Mesenchymal stem cell (in vitro differentiated cells and primary cell): ENCODE results near the gene TXNDC17. TPM values are rescaled to one million over a fixed set of nuclear protein-coding genes. Genes with fewer than 3 reads are reported as not detected.
"Not testable (repeated sequence)": the region's sequence is repeated elsewhere in the genome, so short reads cannot be mapped to it uniquely, and the experiment has no call there.

Experiments
- DNase-seq: peaks from one replicate; pipeline ENCODE4 v3.0.0-alpha.2; 2013
- H2AFZ ChIP-seq: one replicate; pipeline ENCODE4 v1.6.1; 2013; ENCODE audit warnings: low read depth, mild to moderate bottlenecking, control low read depth, inconsistent platforms, low read length, moderate library complexity
- H2AK5ac ChIP-seq: 2 replicates; pipeline ENCODE4 v1.6.1; 2013; ENCODE audit warnings: low read length, moderate library complexity, mild to moderate bottlenecking, inconsistent platforms; ENCODE audit not compliant: severe bottlenecking
- H2BK120ac ChIP-seq: one replicate; pipeline ENCODE4 v1.6.1; 2013; ENCODE audit warnings: low read depth, mild to moderate bottlenecking, inconsistent platforms, low read length, moderate library complexity
- H2BK12ac ChIP-seq, 2 experiments: one replicate each; pipeline ENCODE4 v1.6.1; 2013; ENCODE audit warnings: inconsistent platforms in 2 of 2, low read length in 2 of 2, mild to moderate bottlenecking in 2 of 2, moderate library complexity in 2 of 2, control low read depth in 1 of 2
- H2BK15ac ChIP-seq: one replicate; pipeline ENCODE4 v1.6.1; 2013; ENCODE audit warnings: mild to moderate bottlenecking, low read depth, inconsistent platforms; ENCODE audit not compliant: poor library complexity, severe bottlenecking
- H2BK5ac ChIP-seq: 2 replicates; pipeline ENCODE4 v1.6.1; 2013; ENCODE audit warnings: low read depth, mild to moderate bottlenecking, low read length, control low read depth, inconsistent platforms; ENCODE audit not compliant: poor library complexity, severe bottlenecking
- H3K14ac ChIP-seq, 2 experiments: one replicate each; pipeline ENCODE4 v1.6.1; 2013; ENCODE audit warnings: inconsistent platforms in 2 of 2, low read length in 2 of 2, control low read depth in 1 of 2, mild to moderate bottlenecking in 1 of 2, moderate library complexity in 1 of 2
- H3K18ac ChIP-seq, 2 experiments: one replicate each; pipeline ENCODE4 v1.6.1; 2013; ENCODE audit warnings: inconsistent platforms in 2 of 2, low read length in 2 of 2, control low read depth in 1 of 2, low read depth in 1 of 2, mild to moderate bottlenecking in 1 of 2
- H3K23ac ChIP-seq, 2 experiments: one replicate each; pipeline ENCODE4 v1.6.1; 2013; ENCODE audit warnings: inconsistent platforms in 2 of 2, low read length in 2 of 2, mild to moderate bottlenecking in 2 of 2, moderate library complexity in 2 of 2, control low read depth in 1 of 2
- H3K27ac ChIP-seq: 2 replicates; pipeline ENCODE4 v1.5.1; 2013; ENCODE audit warnings: mild to moderate bottlenecking, moderate library complexity, low read length, control low read depth, inconsistent platforms; ENCODE audit not compliant: poor library complexity, severe bottlenecking
- H3K27me3 ChIP-seq, 2 experiments: 2 replicates each; pipeline versions ENCODE4 v1.6.1 to v1.7.0; 2013; ENCODE audit warnings: low read length in 2 of 2, mild to moderate bottlenecking in 2 of 2, moderate library complexity in 2 of 2, control low read depth in 1 of 2, inconsistent platforms in 1 of 2; ENCODE audit not compliant: control insufficient read depth in 1 of 2, insufficient read depth in 1 of 2
- H3K36me3 ChIP-seq, 2 experiments: 2 replicates each; pipeline versions ENCODE4 v1.6.1 to v1.7.0; 2013; ENCODE audit warnings: low read length in 2 of 2, control low read depth in 1 of 2, inconsistent platforms in 1 of 2, low read depth in 1 of 2, mild to moderate bottlenecking in 1 of 2; ENCODE audit not compliant: insufficient read depth in 2 of 2, control insufficient read depth in 1 of 2
- H3K4ac ChIP-seq, 2 experiments: one replicate each; pipeline ENCODE4 v1.6.1; 2013; ENCODE audit warnings: inconsistent platforms in 2 of 2, low read length in 2 of 2, mild to moderate bottlenecking in 2 of 2, moderate library complexity in 2 of 2, control low read depth in 1 of 2, low read depth in 1 of 2
- H3K4me1 ChIP-seq: 2 replicates; pipeline ENCODE4 v1.6.1; 2013; ENCODE audit warnings: low read depth, low read length, control low read depth; ENCODE audit not compliant: control insufficient read depth, insufficient read depth
- H3K4me2 ChIP-seq: 2 replicates; pipeline ENCODE4 v1.6.1; 2013; ENCODE audit warnings: low read length, mild to moderate bottlenecking, inconsistent platforms; ENCODE audit not compliant: poor library complexity, severe bottlenecking
- H3K4me3 ChIP-seq, 2 experiments: 2 replicates each; pipeline versions ENCODE4 v1.5.1 to v1.7.0; 2013; ENCODE audit warnings: low read length in 2 of 2, mild to moderate bottlenecking in 2 of 2, control low read depth in 1 of 2, low read depth in 1 of 2; ENCODE audit not compliant: insufficient read depth in 1 of 2
- H3K79me1 ChIP-seq: replicated peaks from 2 replicates; pipeline ENCODE4 v1.6.1; 2013; ENCODE audit warnings: mild to moderate bottlenecking, control low read depth, low read length, inconsistent platforms; ENCODE audit not compliant: poor library complexity, severe bottlenecking
- H3K9ac ChIP-seq: 2 replicates; pipeline ENCODE4 v1.7.0; 2013; ENCODE audit warnings: mild to moderate bottlenecking, low read length, moderate library complexity
- H3K9me3 ChIP-seq: 2 replicates; pipeline ENCODE4 v1.7.0; 2013; ENCODE audit warnings: mild to moderate bottlenecking, low read length; ENCODE audit not compliant: control insufficient read depth
- H4K8ac ChIP-seq: one replicate; pipeline ENCODE4 v1.6.1; 2013; ENCODE audit warnings: inconsistent platforms, mild to moderate bottlenecking, low read length, moderate library complexity
- H4K91ac ChIP-seq: one replicate; pipeline ENCODE4 v1.6.1; 2013; ENCODE audit warnings: mild to moderate bottlenecking, low read length, inconsistent platforms
- WGBS: methylation state at CpG from one replicate; pipeline ENCODE4 v1.1.7; 2013; ENCODE audit warnings: mixed read lengths; 5-methylcytosine and 5-hydroxymethylcytosine counted together
- small RNA-seq: library from polyadenylated mRNA; stranded (forward); fragments of <200 nt; extraction: miRNeasy Mini kit (QIAGEN cat#:217004); gene quantifications from one replicate; pipeline ENCODE3, GENCODE V24; 2013; ENCODE audit warnings: low read depth

The TXNDC17 gene

GRCh38 chr17:6690641-6691040 lies 49.8 kb downstream of the TXNDC17 start:
- no peak for DNase-seq
- Histone ChIP-seq H3K4me2 (no peak overlapping the region), H4K8ac (peak overlapping the region; percentile 13), H3K14ac (peak overlapping the region in 1 of 2 experiments; percentile 46), H3K4me1 (no peaks in the 10 kb centered on the region), H3K36me3 (no peaks in the 10 kb centered on the region), H3K4ac (no peak overlapping the region), H2BK15ac (no peak overlapping the region), H2AK5ac (no peak overlapping the region), H3K18ac (no peak overlapping the region), H3K9me3 (no peaks in the 10 kb centered on the region), H2BK5ac (no peak overlapping the region), H2BK12ac (no peak overlapping the region), H3K4me3 (no peak overlapping the region), H3K79me1 (no peaks in the 10 kb centered on the region), H3K27ac (no peak overlapping the region), H4K91ac (no peak overlapping the region), H3K23ac (no peak overlapping the region), H3K27me3 (peaks cover 0 to 74% of the 10 kb centered on the region in 2 experiments), H2AFZ (no peak overlapping the region), H2BK120ac (no peak overlapping the region), H3K9ac (no peak overlapping the region)
- 75% methylated on average over 11 of the region's 11 CpGs for WGBS

DNA sequence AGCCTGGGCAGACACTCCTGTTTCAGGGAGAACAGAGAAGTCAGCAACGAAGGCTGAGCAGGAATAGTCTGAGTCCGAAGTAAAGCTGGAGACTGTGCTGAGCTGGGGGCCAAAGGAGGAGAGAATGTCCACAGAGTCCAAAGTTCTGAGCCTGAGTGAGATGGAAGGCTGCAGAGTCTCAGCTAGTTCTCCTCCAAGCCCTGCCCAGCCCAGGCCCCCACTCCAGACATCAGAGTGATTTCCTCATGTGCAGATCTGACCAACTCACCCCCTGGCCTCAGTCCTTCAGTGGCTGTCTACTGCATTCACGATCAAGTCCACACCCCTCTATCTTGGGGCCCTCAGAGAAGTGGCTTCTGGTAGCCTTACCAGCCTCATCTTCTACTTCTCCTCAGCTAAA lies 50.7 kb downstream of the TXNDC17 start:
- no peak overlapping the region for H3K9ac ChIP-seq
- H3K23ac ChIP-seq: no peak overlapping the region
- H2BK120ac ChIP-seq: no peak overlapping the region
- H2BK12ac ChIP-seq: no peak overlapping the region
- peaks cover 0 to 69% of the 10 kb centered on the region in 2 experiments for H3K27me3 ChIP-seq
- no peak overlapping the region for H4K8ac ChIP-seq
- no peak overlapping the region for H3K4me2 ChIP-seq
- no peaks in the 10 kb centered on the region for H3K36me3 ChIP-seq
- no peak overlapping the region for H3K4ac ChIP-seq
- no peak overlapping the region for H3K27ac ChIP-seq
- H2AK5ac ChIP-seq: no peak overlapping the region
- H4K91ac ChIP-seq: no peak overlapping the region
- no peak overlapping the region for H2BK15ac ChIP-seq
- no peak overlapping the region for H3K18ac ChIP-seq
- H3K14ac ChIP-seq: no peak overlapping the region
- no peak overlapping the region for H2BK5ac ChIP-seq
- H3K9me3 ChIP-seq: no peaks in the 10 kb centered on the region
- WGBS: 84% methylated on average over 3 of the region's 3 CpGs
- no peaks in the 10 kb centered on the region for H3K79me1 ChIP-seq
- no peak overlapping the region for H2AFZ ChIP-seq
- no peak overlapping the region for H3K4me3 ChIP-seq
- no peaks in the 10 kb centered on the region for H3K4me1 ChIP-seq
- DNase-seq: no peak

- not testable (repeated sequence) for H3K23ac ChIP-seq, H2BK120ac ChIP-seq, H2AFZ ChIP-seq, H3K27ac ChIP-seq, H3K4me1 ChIP-seq, H3K4me2 ChIP-seq, H2BK12ac ChIP-seq, H3K36me3 ChIP-seq, H3K14ac ChIP-seq, H4K8ac ChIP-seq, H3K4me3 ChIP-seq, H3K79me1 ChIP-seq, H2BK5ac ChIP-seq, H4K91ac ChIP-seq, DNase-seq, H3K4ac ChIP-seq, H2BK15ac ChIP-seq, H3K18ac ChIP-seq, H3K9me3 ChIP-seq, H2AK5ac ChIP-seq, H3K9ac ChIP-seq
- H3K27me3 ChIP-seq: peaks cover 0 to 67% of the 10 kb centered on the region in 2 experiments
- WGBS: 72% methylated on average over 6 of the region's 6 CpGs
Measured at GRCh38 chr17:6691958-6692357, 51.1 kb downstream of the TXNDC17 start.

Small RNA genes within 50 kb of the gene (small RNA-seq; reads per million reads assigned to genes)
- gene MIR4520-1 (not detected), gene RNA5SP435 (not detected)
